Colonic mucosa (tissue), 4 donors: Measurements from ENCODE around the gene DPP7. TPM values are rescaled to one million over a fixed set of nuclear protein-coding genes. Genes with fewer than 3 reads are reported as not detected.

Source experiments
- DNase-seq: peaks from one replicate; pipeline ENCODE4 v3.0.0-alpha.2; 2020
- H3K27ac ChIP-seq: fragments of 200-600 bp; one replicate; pipeline ENCODE4 v1.8.0; 2021
- H3K27me3 ChIP-seq: fragments of 200-600 bp; one replicate; pipeline ENCODE4 v1.8.0; 2021
- H3K36me3 ChIP-seq: fragments of 200-600 bp; one replicate; pipeline ENCODE4 v1.8.0; 2021
- H3K4me1 ChIP-seq: fragments of 200-600 bp; one replicate; pipeline ENCODE4 v1.8.0; 2021; ENCODE audit warnings: mild to moderate bottlenecking
- H3K4me3 ChIP-seq: fragments of 200-600 bp; one replicate; pipeline ENCODE4 v1.8.0; 2021
- H3K9ac ChIP-seq, 2 donors: one replicate each; pipeline ENCODE4 v1.7.0; 2013; ENCODE audit warnings: control low read depth in 2 of 2, low read depth in 2 of 2, low read length in 2 of 2
- H3K9me3 ChIP-seq: fragments of 200-600 bp; one replicate; pipeline ENCODE4 v1.8.0; 2021
- CTCF ChIP-seq: fragments of 200-600 bp; IDR thresholded peaks from one replicate; pipeline ENCODE4 v1.8.0; 2022; ENCODE audit warnings: antibody characterized with exemption, mild to moderate bottlenecking
- intact Hi-C: fragments of 100-400 bp; cut with DNase I; formaldehyde crosslinking; loops from one replicate; pipeline ENCODE4 v1.14.1; 2022
- total RNA-seq, 2 donors: library from RNA; stranded (reverse); fragmentation: NEBNext Ultra II Directional in 1 of 2; extraction: Animal tissue kit (Norgen Biotek cat#: 25700) in 1 of 2; gene quantifications; one replicate each; pipeline ENCODE4 v1.2.1, GENCODE V29; 2021
- donor health status: healthy.
- donor health status: DM: no; HTN: no; CAD: no.
- donor health status: DM: no; HTN: no; CAD: no.

DPP7 gene
- 10 to 100 TPM; 46.2 to 52.5 TPM for total RNA-seq

GRCh38 chr9:137114613-137115393, at the start of gene DPP7:
Gene DPP7 (minus strand): TSS chr9:137114733. CDS start chr9:137114713, 20 bp downstream.
- no peaks in the 10 kb centered on the region for H3K9me3 ChIP-seq
- H3K36me3 ChIP-seq: no peaks in the 10 kb centered on the region
- H3K4me3 ChIP-seq: peak within 1 kb of the TSS; percentile 72
- no peak within 1 kb of the TSS for H3K27ac ChIP-seq
- no peaks in the 10 kb centered on the region for H3K4me1 ChIP-seq
- peak within 1 kb of the TSS; percentile 40 to 72 for H3K9ac ChIP-seq
- peaks cover 4% of the 10 kb centered on the region for H3K27me3 ChIP-seq
- TF ChIP-seq CTCF: no peak
- intact Hi-C loops: no loop called here
- peak; percentile 78 for DNase-seq

- peaks cover 89% of the 10 kb centered on the region for H3K27me3 ChIP-seq
- no peak overlapping the region for H3K4me3 ChIP-seq
- no peak for DNase-seq
- H3K4me1 ChIP-seq: peaks cover 27% of the 10 kb centered on the region
- intact Hi-C loops: no loop called here
- H3K36me3 ChIP-seq: no peaks in the 10 kb centered on the region
- no peak for TF ChIP-seq CTCF
- no peak overlapping the region for H3K9ac ChIP-seq
- no peak overlapping the region for H3K27ac ChIP-seq
- no peaks in the 10 kb centered on the region for H3K9me3 ChIP-seq
These were observed 49.3 kb upstream of the DPP7 start for GRCh38 chr9:137163805-137164204.

- no peaks in the 10 kb centered on the region for H3K9me3 ChIP-seq
- H3K4me1 ChIP-seq: peaks cover 26% of the 10 kb centered on the region
- TF ChIP-seq CTCF: no peak
- H3K36me3 ChIP-seq: no peaks in the 10 kb centered on the region
- peaks cover 86% of the 10 kb centered on the region for H3K27me3 ChIP-seq
- no peak overlapping the region for H3K4me3 ChIP-seq
- no peak for DNase-seq
- intact Hi-C loops: no loop called here
- no peak overlapping the region for H3K27ac ChIP-seq
- H3K9ac ChIP-seq: peak overlapping the region in 1 of 2 donors; percentile 12
These were observed 48.8 kb upstream of the DPP7 start for GRCh38 chr9:137163365-137163715.

GRCh38 chr9:137162505-137163364, 48.2 kb upstream of the DPP7 start:
- Histone ChIP-seq H3K9ac (peak overlapping the region in 1 of 2 donors; percentile 12), H3K27ac (no peak overlapping the region)

More at GRCh38 chr9:137162505-137163364, 48.2 kb upstream of the DPP7 start:
- intact Hi-C loops: no loop called here
- Histone ChIP-seq H3K27me3 (peaks cover 82% of the 10 kb centered on the region), H3K4me1 (peaks cover 20% of the 10 kb centered on the region), H3K4me3 (no peak overlapping the region), H3K9me3 (no peaks in the 10 kb centered on the region), H3K36me3 (no peaks in the 10 kb centered on the region)
- no peak for TF ChIP-seq CTCF
- peak; percentile 63 for DNase-seq
